GM12891 (cell line): ENCODE data around the gene RAB27B.

Source experiments
- POLR2A ChIP-seq: IDR thresholded peaks from 2 replicates; pipeline ENCODE4 v1.6.1; 2011; ENCODE audit warnings: low read depth, low read length, control low read depth
- POLR2AphosphoS5 ChIP-seq: IDR thresholded peaks from 2 replicates; pipeline ENCODE4 v1.6.1; 2011; ENCODE audit warnings: low read depth, low read length, control low read depth
- POU2F2 ChIP-seq: IDR thresholded peaks from 2 replicates; pipeline ENCODE4 v1.6.1; 2011; ENCODE audit warnings: low read depth, mild to moderate bottlenecking, control low read depth, low read length, moderate library complexity
- TAF1 ChIP-seq: IDR thresholded peaks from 2 replicates; pipeline ENCODE4 v1.6.1; 2011; ENCODE audit warnings: low read depth, low read length, control low read depth

DNA sequence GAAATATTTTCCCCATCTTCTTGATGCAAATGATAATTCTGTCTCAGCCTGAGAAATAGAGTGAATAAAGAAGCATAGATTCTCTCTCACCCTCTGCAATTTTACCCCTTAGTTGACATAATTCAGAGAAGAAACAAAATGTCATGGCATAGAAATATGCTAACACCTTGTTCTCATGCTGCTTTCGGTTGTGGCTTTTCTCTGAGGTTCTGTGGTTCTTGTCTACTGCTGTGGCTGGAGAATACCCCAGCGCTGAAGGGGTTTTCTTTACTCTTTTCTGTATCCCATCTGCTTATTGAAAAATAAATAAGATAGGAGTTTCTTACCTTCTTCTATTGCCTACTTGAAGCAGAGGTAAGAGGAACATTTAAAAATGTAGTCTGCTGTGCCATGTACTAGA, 15.4 kb upstream of the RAB27B start:
- no peak for TF ChIP-seq POLR2A
- no peak for TF ChIP-seq TAF1
- no peak for TF ChIP-seq POLR2AphosphoS5
- TF ChIP-seq POU2F2 = no peak
